ENCODE data around the gene PRLH.
A peak's percentile ranks its signal among the peaks of the same experiment; 100 is the strongest.
"Not testable (repeated sequence)": the region's sequence is repeated elsewhere in the genome, so short reads cannot be mapped to it uniquely, and the experiment has no call there.

PRLH gene

GRCh38 chr2:237599465-237600110 lies 33.2 kb downstream of the PRLH start:
- DNase-seq (ENCODE audit: low read depth in 1 of 2, low spot score in 1 of 2), result no peak

GRCh38 chr2:237600205-237600846 lies 34.0 kb downstream of the PRLH start:
- no peak for DNase-seq (ENCODE audit: low read depth in 1 of 2, low spot score in 1 of 2)

- DNase-seq (ENCODE audit: low read depth in 1 of 2, low spot score in 1 of 2), result no peak
Observed at GRCh38 chr2:237601453-237602116, 35.2 kb downstream of the PRLH start.

GRCh38 chr2:237602409-237602808 lies 36.0 kb downstream of the PRLH start:
- no peak for DNase-seq (ENCODE audit: low read depth in 1 of 2, low spot score in 1 of 2)

- no peak for DNase-seq (ENCODE audit: low read depth in 1 of 2, low spot score in 1 of 2)
Observed at GRCh38 chr2:237603049-237603717, 36.8 kb downstream of the PRLH start.

GRCh38 chr2:237603718-237604362 lies 37.5 kb downstream of the PRLH start:
- peak in 1 of 2 donors; percentile 45 for DNase-seq (ENCODE audit: low read depth in 1 of 2, low spot score in 1 of 2)

- DNase-seq (ENCODE audit: low read depth in 1 of 2, low spot score in 1 of 2), result no peak
Observed at GRCh38 chr2:237604391-237604790, 38.0 kb downstream of the PRLH start.

- DNase-seq (ENCODE audit: low read depth in 1 of 2, low spot score in 1 of 2), result no peak
Observed at GRCh38 chr2:237604960-237605359, 38.6 kb downstream of the PRLH start.

GRCh38 chr2:237606522-237606921 lies 40.1 kb downstream of the PRLH start:
- DNase-seq (ENCODE audit: low read depth in 1 of 2, low spot score in 1 of 2), result not testable (repeated sequence)

- no peak for DNase-seq (ENCODE audit: low read depth in 1 of 2, low spot score in 1 of 2)
Observed at GRCh38 chr2:237612527-237613357, 46.4 kb downstream of the PRLH start.

GRCh38 chr2:237613679-237614078 lies 47.3 kb downstream of the PRLH start:
- DNase-seq (ENCODE audit: low read depth in 1 of 2, low spot score in 1 of 2), result no peak

GRCh38 chr2:237614151-237614720 lies 47.9 kb downstream of the PRLH start:
- DNase-seq (ENCODE audit: low read depth in 1 of 2, low spot score in 1 of 2), result no peak

- DNase-seq (ENCODE audit: low read depth in 1 of 2, low spot score in 1 of 2), result no peak
Observed at GRCh38 chr2:237615631-237616249, 49.4 kb downstream of the PRLH start.

GRCh38 chr2:237616373-237616733 lies 50.0 kb downstream of the PRLH start:
- no peak for DNase-seq (ENCODE audit: low read depth in 1 of 2, low spot score in 1 of 2)

All from activated CD4-positive, alpha-beta T cell treated with anti-CD3 and anti-CD28 coated beads, Interleukin-2, amount 50 U/mL, for 24 hours (primary cell).